Adrenal gland (tissue), 5 donors: ENCODE measurements around the gene CTCFL.

Experiments used
- CTCF ChIP-seq, 6 experiments: fragments of 450-650 bp in 4 of 6; fragments of 200-600 bp in 2 of 6; sonication (generic) in 1 of 6; IDR thresholded peaks; 1 replicate in 5 of 6; 2 replicates in 1 of 6; pipeline versions ENCODE4 v1.5.1 to v1.8.0; 2016 to 2021; ENCODE audit warnings: antibody characterized with exemption in 6 of 6, mild to moderate bottlenecking in 2 of 6, moderate library complexity in 1 of 6
- POLR2A ChIP-seq, 2 donors: fragments of 450-650 bp; IDR thresholded peaks; one replicate each; pipeline ENCODE4 v1.6.1; 2017; ENCODE audit warnings: antibody characterized with exemption in 2 of 2, mild to moderate bottlenecking in 2 of 2, moderate library complexity in 1 of 2
- donor health status: DM: no; HTN: no; CAD: no.

DNA sequence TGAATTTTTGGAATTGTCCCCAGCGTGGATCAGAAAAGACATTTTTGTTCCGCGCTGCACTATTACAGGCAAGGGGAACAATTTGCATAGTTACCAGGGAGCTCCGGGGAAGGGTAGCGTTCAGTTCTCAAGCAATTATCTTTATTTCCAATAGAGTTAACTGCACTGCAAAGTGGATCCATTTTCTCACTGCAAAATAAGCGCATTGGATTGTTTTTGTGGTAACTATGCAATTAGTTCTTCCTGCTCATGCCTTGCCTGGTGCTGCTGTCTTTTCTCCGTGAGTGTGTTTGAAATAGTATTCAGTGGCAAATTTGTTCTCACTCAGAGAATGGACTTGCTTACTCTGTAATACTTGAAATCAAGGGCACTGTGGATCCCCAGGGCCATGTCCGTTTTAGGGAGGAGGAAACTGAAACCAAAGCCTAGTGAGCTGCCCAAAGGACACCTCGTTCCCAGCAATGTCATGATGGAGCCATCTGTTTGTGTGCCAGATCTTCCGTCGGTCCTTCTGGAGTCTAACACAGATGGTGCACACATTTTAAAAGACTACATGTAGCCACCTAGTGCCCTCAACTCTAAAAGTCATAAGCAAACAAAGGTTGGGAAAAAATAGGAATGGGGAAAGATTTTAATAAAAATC is 28.6 kb upstream of the CTCFL start:
- TF ChIP-seq CTCF (IDR thresholded peaks at IDR 0.05) (no peak), POLR2A (IDR thresholded peaks at IDR 0.05) (no peak)
